ENCODE measurements around the gene TRAPPC11. TPM values are rescaled to one million over a fixed set of nuclear protein-coding genes. Genes with fewer than 3 reads are reported as not detected.
"Not testable (repeated sequence)": the region's sequence is repeated elsewhere in the genome, so short reads cannot be mapped to it uniquely, and the experiment has no call there.

Gene TRAPPC11
- total RNA-seq, 1 donor from 2014 or later, result 45.4 TPM

DNA sequence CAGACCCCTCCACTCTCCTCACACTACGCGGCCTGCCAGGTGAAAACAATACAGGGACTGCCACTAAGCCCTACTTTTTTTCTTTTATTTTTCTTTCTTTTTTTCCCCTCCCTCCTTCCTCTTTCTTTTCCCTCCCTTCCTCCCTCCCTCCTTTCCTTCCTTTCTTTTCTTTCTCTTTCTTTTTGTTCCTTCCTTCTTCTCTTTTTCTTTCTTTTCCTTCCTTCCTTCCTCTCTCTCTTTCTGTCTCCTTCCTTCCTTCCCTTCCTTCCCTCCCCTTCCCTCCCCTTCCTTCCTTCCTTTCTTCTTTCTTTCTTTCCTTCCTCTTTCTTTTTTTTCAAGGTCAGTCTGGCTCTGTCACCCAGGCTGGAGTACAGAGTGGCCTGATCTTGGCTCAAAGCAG, 42.0 kb upstream of the TRAPPC11 start:
- H3K27me3 Mint-ChIP-seq, result peaks cover 12% of the 10 kb centered on the region
- peaks cover 15% of the 10 kb centered on the region for H3K4me1 Mint-ChIP-seq (ENCODE audit: unreplicated experiment)
- H3K36me3 Mint-ChIP-seq, result no peaks in the 10 kb centered on the region
- TF ChIP-seq, protein P1, sequence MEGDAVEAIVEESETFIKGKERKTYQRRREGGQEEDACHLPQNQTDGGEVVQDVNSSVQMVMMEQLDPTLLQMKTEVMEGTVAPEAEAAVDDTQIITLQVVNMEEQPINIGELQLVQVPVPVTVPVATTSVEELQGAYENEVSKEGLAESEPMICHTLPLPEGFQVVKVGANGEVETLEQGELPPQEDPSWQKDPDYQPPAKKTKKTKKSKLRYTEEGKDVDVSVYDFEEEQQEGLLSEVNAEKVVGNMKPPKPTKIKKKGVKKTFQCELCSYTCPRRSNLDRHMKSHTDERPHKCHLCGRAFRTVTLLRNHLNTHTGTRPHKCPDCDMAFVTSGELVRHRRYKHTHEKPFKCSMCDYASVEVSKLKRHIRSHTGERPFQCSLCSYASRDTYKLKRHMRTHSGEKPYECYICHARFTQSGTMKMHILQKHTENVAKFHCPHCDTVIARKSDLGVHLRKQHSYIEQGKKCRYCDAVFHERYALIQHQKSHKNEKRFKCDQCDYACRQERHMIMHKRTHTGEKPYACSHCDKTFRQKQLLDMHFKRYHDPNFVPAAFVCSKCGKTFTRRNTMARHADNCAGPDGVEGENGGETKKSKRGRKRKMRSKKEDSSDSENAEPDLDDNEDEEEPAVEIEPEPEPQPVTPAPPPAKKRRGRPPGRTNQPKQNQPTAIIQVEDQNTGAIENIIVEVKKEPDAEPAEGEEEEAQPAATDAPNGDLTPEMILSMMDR (conservative IDR thresholded peaks at IDR 0.05), result no peak
- H3K27ac Mint-ChIP-seq, result no peak overlapping the region
- H3K9me3 Mint-ChIP-seq, result no peaks in the 10 kb centered on the region
- no peak for DNase-seq (ENCODE audit: extremely low spot score, unreplicated experiment)
- no peak overlapping the region for H3K4me3 Mint-ChIP-seq

DNA sequence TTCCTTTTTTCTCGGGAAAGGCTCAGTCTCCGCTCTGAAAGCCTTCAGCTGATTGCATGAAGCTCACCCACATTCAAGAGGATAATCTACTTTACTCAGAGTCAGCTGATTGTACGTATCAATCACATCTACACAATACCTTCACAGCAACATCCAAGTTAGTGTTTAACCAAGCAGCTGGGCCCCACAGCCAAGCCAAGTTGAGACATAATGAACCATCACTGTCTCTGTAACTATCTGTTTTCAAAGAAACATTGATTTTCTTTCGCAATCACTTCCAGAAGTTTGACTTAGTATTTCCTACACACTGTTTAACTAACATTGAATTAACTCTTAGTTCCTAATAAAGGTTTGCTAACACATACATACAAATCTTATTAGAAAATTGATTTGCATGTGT, 40.4 kb upstream of the TRAPPC11 start:
- Mint-ChIP-seq H3K27ac (peak overlapping the region; percentile 42), H3K36me3 (no peaks in the 10 kb centered on the region), H3K9me3 (no peaks in the 10 kb centered on the region), H3K4me1 (ENCODE audit: unreplicated experiment) (peaks cover 10% of the 10 kb centered on the region), H3K4me3 (peak overlapping the region; percentile 66), H3K27me3 (peaks cover 12% of the 10 kb centered on the region)
- no peak for DNase-seq (ENCODE audit: extremely low spot score, unreplicated experiment)
- TF ChIP-seq, protein P1 (conservative IDR thresholded peaks at IDR 0.05), result no peak

DNA sequence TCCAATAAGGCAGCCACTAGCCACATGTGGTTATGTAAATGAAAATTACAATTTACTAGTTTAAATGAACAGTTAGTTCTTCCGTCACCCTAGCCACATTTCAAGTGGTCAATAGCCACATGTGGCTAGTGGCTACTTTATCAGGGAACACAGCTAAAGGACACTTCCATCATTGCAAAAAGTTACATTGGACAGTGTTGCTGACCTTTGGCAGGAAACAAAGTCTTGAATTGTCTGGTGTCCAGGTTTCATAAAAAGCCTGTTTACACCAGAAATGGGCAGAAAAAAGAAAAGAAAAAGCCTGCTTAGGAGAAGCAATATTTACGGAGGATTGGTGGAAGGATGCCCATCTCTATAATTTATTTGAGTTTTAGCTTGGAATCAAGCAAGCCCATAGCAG, 38.7 kb upstream of the TRAPPC11 start:
- Mint-ChIP-seq H3K9me3 (no peaks in the 10 kb centered on the region), H3K27me3 (peaks cover 10% of the 10 kb centered on the region), H3K4me1 (ENCODE audit: unreplicated experiment) (peaks cover 10% of the 10 kb centered on the region), H3K4me3 (no peak overlapping the region), H3K36me3 (no peaks in the 10 kb centered on the region), H3K27ac (no peak overlapping the region)
- TF ChIP-seq, protein P1 (conservative IDR thresholded peaks at IDR 0.05), result no peak
- no peak for DNase-seq (ENCODE audit: extremely low spot score, unreplicated experiment)

DNA sequence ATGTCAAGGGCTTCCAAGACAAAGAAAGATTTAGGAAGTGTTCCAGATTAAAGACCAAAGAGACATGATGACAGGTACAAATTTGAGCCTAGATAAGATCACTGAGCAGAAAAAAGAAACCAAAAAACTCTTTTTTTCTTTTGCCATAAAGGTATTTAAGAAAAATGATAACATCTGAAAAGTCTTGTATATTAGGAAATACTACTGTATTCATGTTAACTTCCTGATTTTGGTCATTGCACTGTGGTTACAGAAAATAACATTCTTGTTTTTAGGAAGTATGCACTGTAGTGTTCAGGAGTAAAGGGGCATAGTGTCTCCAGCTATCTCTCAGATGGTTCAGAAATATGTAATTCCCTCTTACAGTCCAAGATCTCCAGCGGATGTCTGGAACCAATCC, 37.2 kb upstream of the TRAPPC11 start:
- TF ChIP-seq, protein P1 (conservative IDR thresholded peaks at IDR 0.05), result no peak
- H3K4me3 Mint-ChIP-seq, result no peak overlapping the region
- H3K36me3 Mint-ChIP-seq, result no peaks in the 10 kb centered on the region
- peak overlapping the region; percentile 18 for H3K27ac Mint-ChIP-seq
- H3K27me3 Mint-ChIP-seq, result peaks cover 6% of the 10 kb centered on the region
- DNase-seq (ENCODE audit: extremely low spot score, unreplicated experiment), result no peak
- H3K9me3 Mint-ChIP-seq, result no peaks in the 10 kb centered on the region
- peaks cover 10% of the 10 kb centered on the region for H3K4me1 Mint-ChIP-seq (ENCODE audit: unreplicated experiment)

DNA sequence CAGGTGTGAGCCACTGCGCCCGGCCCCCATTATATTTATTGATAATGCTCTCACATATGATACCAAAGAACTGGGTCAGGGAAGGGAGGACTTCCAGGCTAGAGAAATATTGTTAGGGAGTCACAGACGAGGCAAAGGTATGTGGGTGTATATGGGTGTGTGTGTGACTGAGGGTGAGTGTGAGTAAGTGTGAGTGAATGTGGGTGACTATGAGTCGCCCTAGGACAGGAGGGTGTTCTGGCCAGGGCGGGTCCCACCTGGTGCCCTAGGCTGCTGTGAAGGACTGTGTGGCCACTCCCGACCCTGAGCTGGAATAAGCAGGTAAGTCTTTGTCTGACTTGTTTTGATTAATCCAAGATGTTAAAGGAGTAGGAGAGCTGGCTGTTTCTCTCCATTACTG, 34.5 kb upstream of the TRAPPC11 start:
- TF ChIP-seq, protein P1 (conservative IDR thresholded peaks at IDR 0.05), result no peak
- peaks cover 3% of the 10 kb centered on the region for H3K27me3 Mint-ChIP-seq
- H3K4me3 Mint-ChIP-seq, result no peak overlapping the region
- H3K4me1 Mint-ChIP-seq (ENCODE audit: unreplicated experiment), result no peaks in the 10 kb centered on the region
- no peaks in the 10 kb centered on the region for H3K36me3 Mint-ChIP-seq
- no peak overlapping the region for H3K27ac Mint-ChIP-seq
- no peaks in the 10 kb centered on the region for H3K9me3 Mint-ChIP-seq
- no peak for DNase-seq (ENCODE audit: extremely low spot score, unreplicated experiment)

DNA sequence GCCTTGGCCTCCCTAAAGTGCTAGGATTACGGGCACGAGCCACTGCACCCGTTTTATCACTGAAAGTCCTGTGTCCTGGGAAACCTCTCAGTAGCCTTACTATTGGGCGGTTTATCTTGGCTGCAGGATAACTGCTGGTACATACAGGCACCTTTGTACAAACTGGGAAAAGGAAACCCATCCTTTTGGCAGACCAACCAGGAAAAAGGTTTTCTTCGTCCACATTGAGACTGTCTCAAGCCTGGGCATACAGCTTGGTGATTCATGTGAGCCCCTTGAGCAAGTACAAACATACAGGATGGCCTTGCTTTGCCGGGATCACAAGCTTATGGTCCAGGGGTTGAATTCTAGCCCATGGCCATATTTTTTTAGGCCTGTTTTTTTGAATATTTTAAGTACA, 32.9 kb upstream of the TRAPPC11 start:
- DNase-seq (ENCODE audit: extremely low spot score, unreplicated experiment), result no peak
- H3K27ac Mint-ChIP-seq, result no peak overlapping the region
- H3K27me3 Mint-ChIP-seq, result peaks cover 3% of the 10 kb centered on the region
- H3K4me1 Mint-ChIP-seq (ENCODE audit: unreplicated experiment), result no peaks in the 10 kb centered on the region
- no peak overlapping the region for H3K4me3 Mint-ChIP-seq
- no peaks in the 10 kb centered on the region for H3K36me3 Mint-ChIP-seq
- TF ChIP-seq, protein P1 (conservative IDR thresholded peaks at IDR 0.05), result no peak
- H3K9me3 Mint-ChIP-seq, result no peaks in the 10 kb centered on the region

DNA sequence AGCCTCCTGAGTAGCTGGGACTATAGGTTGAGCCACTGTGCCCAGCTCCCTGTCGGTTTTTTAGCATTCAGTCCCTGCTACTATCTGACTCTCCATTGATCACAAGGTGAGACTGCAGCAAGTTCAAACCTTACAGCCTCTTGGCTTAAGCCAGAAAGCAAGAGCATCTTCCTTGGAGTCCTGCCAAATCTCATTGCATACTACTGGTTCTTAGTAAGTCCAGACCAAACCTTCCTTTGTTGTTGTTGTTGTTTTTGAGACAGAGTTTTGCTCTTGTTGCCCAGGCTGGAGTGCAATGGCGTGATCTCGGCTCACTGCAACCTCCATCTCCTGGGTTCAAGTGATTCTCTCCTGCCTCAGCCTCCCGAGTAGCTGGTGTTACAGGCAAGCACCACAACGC, 31.8 kb upstream of the TRAPPC11 start:
- not testable (repeated sequence) for H3K36me3 Mint-ChIP-seq; H3K27me3 Mint-ChIP-seq; H3K4me1 Mint-ChIP-seq (ENCODE audit: unreplicated experiment); H3K9me3 Mint-ChIP-seq; DNase-seq (ENCODE audit: extremely low spot score, unreplicated experiment); H3K4me3 Mint-ChIP-seq; H3K27ac Mint-ChIP-seq

All from type B pancreatic cell (in vitro differentiated cells).